Mesenchymal stem cell (in vitro differentiated cells and primary cell): ENCODE results near the gene FAM131A.
A peak's percentile ranks its signal among the peaks of the same experiment; 100 is the strongest.

ENCODE experiments used
- DNase-seq: peaks from one replicate; pipeline ENCODE4 v3.0.0-alpha.2; 2013
- H2AFZ ChIP-seq: one replicate; pipeline ENCODE4 v1.6.1; 2013; ENCODE audit warnings: low read depth, mild to moderate bottlenecking, control low read depth, inconsistent platforms, low read length, moderate library complexity
- H2AK5ac ChIP-seq: 2 replicates; pipeline ENCODE4 v1.6.1; 2013; ENCODE audit warnings: low read length, moderate library complexity, mild to moderate bottlenecking, inconsistent platforms; ENCODE audit not compliant: severe bottlenecking
- H2BK120ac ChIP-seq: one replicate; pipeline ENCODE4 v1.6.1; 2013; ENCODE audit warnings: low read depth, mild to moderate bottlenecking, inconsistent platforms, low read length, moderate library complexity
- H2BK12ac ChIP-seq, 2 experiments: one replicate each; pipeline ENCODE4 v1.6.1; 2013; ENCODE audit warnings: inconsistent platforms in 2 of 2, low read length in 2 of 2, mild to moderate bottlenecking in 2 of 2, moderate library complexity in 2 of 2, control low read depth in 1 of 2
- H2BK15ac ChIP-seq: one replicate; pipeline ENCODE4 v1.6.1; 2013; ENCODE audit warnings: mild to moderate bottlenecking, low read depth, inconsistent platforms; ENCODE audit not compliant: poor library complexity, severe bottlenecking
- H2BK5ac ChIP-seq: 2 replicates; pipeline ENCODE4 v1.6.1; 2013; ENCODE audit warnings: low read depth, mild to moderate bottlenecking, low read length, control low read depth, inconsistent platforms; ENCODE audit not compliant: poor library complexity, severe bottlenecking
- H3K14ac ChIP-seq, 2 experiments: one replicate each; pipeline ENCODE4 v1.6.1; 2013; ENCODE audit warnings: inconsistent platforms in 2 of 2, low read length in 2 of 2, control low read depth in 1 of 2, mild to moderate bottlenecking in 1 of 2, moderate library complexity in 1 of 2
- H3K18ac ChIP-seq, 2 experiments: one replicate each; pipeline ENCODE4 v1.6.1; 2013; ENCODE audit warnings: inconsistent platforms in 2 of 2, low read length in 2 of 2, control low read depth in 1 of 2, low read depth in 1 of 2, mild to moderate bottlenecking in 1 of 2
- H3K23ac ChIP-seq, 2 experiments: one replicate each; pipeline ENCODE4 v1.6.1; 2013; ENCODE audit warnings: inconsistent platforms in 2 of 2, low read length in 2 of 2, mild to moderate bottlenecking in 2 of 2, moderate library complexity in 2 of 2, control low read depth in 1 of 2
- H3K27ac ChIP-seq: 2 replicates; pipeline ENCODE4 v1.5.1; 2013; ENCODE audit warnings: mild to moderate bottlenecking, moderate library complexity, low read length, control low read depth, inconsistent platforms; ENCODE audit not compliant: poor library complexity, severe bottlenecking
- H3K27me3 ChIP-seq, 2 experiments: 2 replicates each; pipeline versions ENCODE4 v1.6.1 to v1.7.0; 2013; ENCODE audit warnings: low read length in 2 of 2, mild to moderate bottlenecking in 2 of 2, moderate library complexity in 2 of 2, control low read depth in 1 of 2, inconsistent platforms in 1 of 2; ENCODE audit not compliant: control insufficient read depth in 1 of 2, insufficient read depth in 1 of 2
- H3K36me3 ChIP-seq, 2 experiments: 2 replicates each; pipeline versions ENCODE4 v1.6.1 to v1.7.0; 2013; ENCODE audit warnings: low read length in 2 of 2, control low read depth in 1 of 2, inconsistent platforms in 1 of 2, low read depth in 1 of 2, mild to moderate bottlenecking in 1 of 2; ENCODE audit not compliant: insufficient read depth in 2 of 2, control insufficient read depth in 1 of 2
- H3K4ac ChIP-seq, 2 experiments: one replicate each; pipeline ENCODE4 v1.6.1; 2013; ENCODE audit warnings: inconsistent platforms in 2 of 2, low read length in 2 of 2, mild to moderate bottlenecking in 2 of 2, moderate library complexity in 2 of 2, control low read depth in 1 of 2, low read depth in 1 of 2
- H3K4me1 ChIP-seq: 2 replicates; pipeline ENCODE4 v1.6.1; 2013; ENCODE audit warnings: low read depth, low read length, control low read depth; ENCODE audit not compliant: control insufficient read depth, insufficient read depth
- H3K4me2 ChIP-seq: 2 replicates; pipeline ENCODE4 v1.6.1; 2013; ENCODE audit warnings: low read length, mild to moderate bottlenecking, inconsistent platforms; ENCODE audit not compliant: poor library complexity, severe bottlenecking
- H3K4me3 ChIP-seq, 2 experiments: 2 replicates each; pipeline versions ENCODE4 v1.5.1 to v1.7.0; 2013; ENCODE audit warnings: low read length in 2 of 2, mild to moderate bottlenecking in 2 of 2, control low read depth in 1 of 2, low read depth in 1 of 2; ENCODE audit not compliant: insufficient read depth in 1 of 2
- H3K79me1 ChIP-seq: replicated peaks from 2 replicates; pipeline ENCODE4 v1.6.1; 2013; ENCODE audit warnings: mild to moderate bottlenecking, control low read depth, low read length, inconsistent platforms; ENCODE audit not compliant: poor library complexity, severe bottlenecking
- H3K9ac ChIP-seq: 2 replicates; pipeline ENCODE4 v1.7.0; 2013; ENCODE audit warnings: mild to moderate bottlenecking, low read length, moderate library complexity
- H3K9me3 ChIP-seq: 2 replicates; pipeline ENCODE4 v1.7.0; 2013; ENCODE audit warnings: mild to moderate bottlenecking, low read length; ENCODE audit not compliant: control insufficient read depth
- H4K8ac ChIP-seq: one replicate; pipeline ENCODE4 v1.6.1; 2013; ENCODE audit warnings: inconsistent platforms, mild to moderate bottlenecking, low read length, moderate library complexity
- H4K91ac ChIP-seq: one replicate; pipeline ENCODE4 v1.6.1; 2013; ENCODE audit warnings: mild to moderate bottlenecking, low read length, inconsistent platforms
- WGBS: methylation state at CpG from one replicate; pipeline ENCODE4 v1.1.7; 2013; ENCODE audit warnings: mixed read lengths; 5-methylcytosine and 5-hydroxymethylcytosine counted together

FAM131A gene

DNA sequence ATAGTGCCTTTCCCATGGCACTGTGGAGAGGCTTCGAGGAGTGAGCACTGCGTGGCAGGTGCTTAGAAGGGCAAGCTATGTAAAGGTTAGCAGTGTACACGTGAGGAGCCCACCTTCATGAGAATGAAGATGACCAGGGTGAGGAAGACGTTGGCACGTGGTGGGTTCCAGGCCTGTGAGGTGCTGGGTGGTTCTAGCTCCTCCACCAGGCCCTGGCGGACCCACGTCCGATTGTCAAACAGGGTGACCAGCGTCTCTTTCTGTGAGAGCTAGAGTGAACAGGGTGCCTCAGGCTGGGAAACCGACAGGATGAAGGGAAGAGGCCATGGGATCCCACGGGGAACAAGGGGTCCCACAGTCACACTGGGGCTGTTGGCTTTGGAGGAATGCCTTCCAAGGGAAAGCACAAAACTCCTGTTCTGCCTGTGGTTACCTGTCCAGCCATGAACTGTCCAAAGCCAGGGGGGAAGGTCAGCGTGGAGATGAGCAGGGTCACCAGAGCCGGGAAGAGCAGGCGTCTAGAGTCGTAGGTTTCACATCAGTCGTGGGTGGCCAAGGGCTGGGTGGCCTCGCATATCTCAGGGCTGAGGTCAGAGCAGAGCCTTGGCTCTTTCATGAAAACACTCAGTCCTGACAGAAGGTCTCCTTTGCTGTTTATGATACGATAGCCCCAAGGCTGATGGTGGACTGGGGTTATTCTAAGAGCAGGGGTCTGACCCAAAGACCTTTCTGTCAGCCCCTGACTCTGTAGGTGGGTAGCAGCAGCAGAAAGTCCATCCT is 18.1 kb downstream of the FAM131A start:
- DNase-seq: no peak
- WGBS: 81% methylated on average over 18 of the region's 18 CpGs
- H3K18ac ChIP-seq: no peak overlapping the region
- H3K36me3 ChIP-seq: peaks cover 36 to 69% of the 10 kb centered on the region in 2 experiments
- no peak overlapping the region for H3K4me3 ChIP-seq
- H2BK15ac ChIP-seq: no peak overlapping the region
- H3K9ac ChIP-seq: peak overlapping the region; percentile 16
- H4K8ac ChIP-seq: no peak overlapping the region
- H3K4me1 ChIP-seq: peaks cover 27% of the 10 kb centered on the region
- peaks cover 13% of the 10 kb centered on the region for H3K79me1 ChIP-seq
- no peak overlapping the region for H3K4ac ChIP-seq
- H2AK5ac ChIP-seq: no peak overlapping the region
- no peak overlapping the region for H2BK12ac ChIP-seq
- no peak overlapping the region for H3K14ac ChIP-seq
- no peaks in the 10 kb centered on the region for H3K27me3 ChIP-seq
- H3K9me3 ChIP-seq: no peaks in the 10 kb centered on the region
- H2BK120ac ChIP-seq: no peak overlapping the region
- H2BK5ac ChIP-seq: no peak overlapping the region
- no peak overlapping the region for H4K91ac ChIP-seq
- H3K23ac ChIP-seq: no peak overlapping the region
- no peak overlapping the region for H3K4me2 ChIP-seq
- no peak overlapping the region for H2AFZ ChIP-seq
- H3K27ac ChIP-seq: no peak overlapping the region

- no peak overlapping the region for H3K4ac ChIP-seq
Observed at GRCh38 chr3:184357248-184358123, 20.1 kb downstream of the FAM131A start.

DNA sequence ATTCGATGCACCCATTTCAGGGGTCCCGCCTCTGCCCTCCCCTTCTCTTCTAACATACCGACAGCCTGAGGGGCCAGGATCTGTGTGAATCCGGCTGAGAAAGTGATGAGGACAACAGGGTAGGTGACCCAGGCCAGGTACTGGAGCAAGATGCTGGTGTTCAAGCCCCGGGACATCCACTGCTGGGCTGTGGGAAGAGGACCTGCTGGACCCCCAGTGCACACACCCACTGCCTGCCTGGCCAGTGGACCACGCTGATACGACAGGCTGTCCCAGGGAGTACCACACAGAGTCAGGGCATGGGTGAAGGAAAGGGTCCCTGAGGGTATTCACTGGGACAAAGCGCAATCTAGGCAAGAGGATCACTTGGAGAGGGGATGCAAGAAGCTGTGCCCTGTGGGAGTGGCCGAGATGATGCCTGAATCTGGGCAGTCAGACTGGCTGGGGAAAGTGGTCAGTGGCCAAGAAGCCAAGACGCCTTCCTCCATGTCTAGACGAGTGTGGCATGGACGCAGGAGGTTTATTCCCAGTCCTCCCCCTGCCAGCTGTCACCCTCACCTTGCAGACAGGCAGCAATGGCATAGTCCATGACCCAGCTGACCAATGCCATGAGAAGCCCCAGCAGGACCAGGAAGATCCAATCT is 20.8 kb downstream of the FAM131A start:
- H2BK12ac ChIP-seq: no peak overlapping the region
- no peaks in the 10 kb centered on the region for H3K9me3 ChIP-seq
- H3K36me3 ChIP-seq: peaks cover 28 to 50% of the 10 kb centered on the region in 2 experiments
- no peak for DNase-seq
- no peak overlapping the region for H2AFZ ChIP-seq
- H2AK5ac ChIP-seq: no peak overlapping the region
- H3K27me3 ChIP-seq: no peaks in the 10 kb centered on the region
- no peak overlapping the region for H4K91ac ChIP-seq
- no peak overlapping the region for H2BK5ac ChIP-seq
- H3K4me3 ChIP-seq: no peak overlapping the region
- no peak overlapping the region for H3K9ac ChIP-seq
- 91% methylated on average over 10 of the region's 12 CpGs for WGBS
- no peak overlapping the region for H3K23ac ChIP-seq
- H2BK120ac ChIP-seq: no peak overlapping the region
- H4K8ac ChIP-seq: no peak overlapping the region
- peaks cover 19% of the 10 kb centered on the region for H3K4me1 ChIP-seq
- H3K27ac ChIP-seq: no peak overlapping the region
- no peak overlapping the region for H3K4ac ChIP-seq
- peaks cover 18% of the 10 kb centered on the region for H3K79me1 ChIP-seq
- H3K4me2 ChIP-seq: no peak overlapping the region
- H3K18ac ChIP-seq: no peak overlapping the region
- no peak overlapping the region for H2BK15ac ChIP-seq
- H3K14ac ChIP-seq: no peak overlapping the region

More at GRCh38 chr3:184357248-184358123, 20.1 kb downstream of the FAM131A start:
- H3K27ac ChIP-seq: no peak overlapping the region
- H3K4me3 ChIP-seq: no peak overlapping the region
- no peak overlapping the region for H2AK5ac ChIP-seq
- H3K9ac ChIP-seq: no peak overlapping the region
- H4K91ac ChIP-seq: no peak overlapping the region
- H3K4me1 ChIP-seq: peaks cover 19% of the 10 kb centered on the region
- no peak overlapping the region for H2AFZ ChIP-seq
- H3K23ac ChIP-seq: no peak overlapping the region
- peaks cover 18% of the 10 kb centered on the region for H3K79me1 ChIP-seq
- 95% methylated on average over 24 of the region's 24 CpGs for WGBS
- no peak overlapping the region for H3K18ac ChIP-seq
- no peak overlapping the region for H3K4me2 ChIP-seq
- H2BK120ac ChIP-seq: no peak overlapping the region
- H3K14ac ChIP-seq: no peak overlapping the region
- H2BK15ac ChIP-seq: no peak overlapping the region
- no peaks in the 10 kb centered on the region for H3K27me3 ChIP-seq
- H3K9me3 ChIP-seq: no peaks in the 10 kb centered on the region
- no peak overlapping the region for H4K8ac ChIP-seq
- H2BK12ac ChIP-seq: no peak overlapping the region
- H3K36me3 ChIP-seq: peaks cover 33 to 58% of the 10 kb centered on the region in 2 experiments
- H2BK5ac ChIP-seq: no peak overlapping the region
- no peak for DNase-seq

- H3K18ac ChIP-seq: no peak overlapping the region
- no peak overlapping the region for H2AK5ac ChIP-seq
- no peak overlapping the region for H3K4me3 ChIP-seq
- peaks cover 28 to 43% of the 10 kb centered on the region in 2 experiments for H3K36me3 ChIP-seq
- no peak overlapping the region for H2BK120ac ChIP-seq
- H2BK12ac ChIP-seq: no peak overlapping the region
- no peak overlapping the region for H3K9ac ChIP-seq
- H4K91ac ChIP-seq: no peak overlapping the region
- H2BK5ac ChIP-seq: no peak overlapping the region
- H4K8ac ChIP-seq: no peak overlapping the region
- DNase-seq: no peak
- no peak overlapping the region for H3K14ac ChIP-seq
- no peak overlapping the region for H3K4me2 ChIP-seq
- H3K9me3 ChIP-seq: no peaks in the 10 kb centered on the region
- H2BK15ac ChIP-seq: peak overlapping the region; percentile 26
- no peaks in the 10 kb centered on the region for H3K27me3 ChIP-seq
- WGBS: 86% methylated on average over 13 of the region's 14 CpGs
- H3K27ac ChIP-seq: no peak overlapping the region
- H3K79me1 ChIP-seq: peaks cover 18% of the 10 kb centered on the region
- H3K4me1 ChIP-seq: peaks cover 21% of the 10 kb centered on the region
- H3K4ac ChIP-seq: no peak overlapping the region
- no peak overlapping the region for H2AFZ ChIP-seq
- H3K23ac ChIP-seq: no peak overlapping the region
Observed at GRCh38 chr3:184358921-184359350, 21.5 kb downstream of the FAM131A start.
